GM12875 (cell line): ENCODE data around the gene TBC1D22B.
"Not testable (repeated sequence)": the region's sequence is repeated elsewhere in the genome, so short reads cannot be mapped to it uniquely, and the experiment has no call there.

Source experiments
- H3K4me3 ChIP-seq: one replicate; pipeline ENCODE4 v1.5.1; 2011; ENCODE audit warnings: low read depth, low read length, control low read depth
- TF ChIP-seq, protein P1 (sequence below): IDR thresholded peaks from 2 replicates; pipeline ENCODE4 v1.5.1; 2011; ENCODE audit warnings: low read depth, mild to moderate bottlenecking, control low read depth, inconsistent platforms, low read length, moderate library complexity, borderline replicate concordance; ENCODE audit not compliant: insufficient read depth

Gene TBC1D22B

DNA sequence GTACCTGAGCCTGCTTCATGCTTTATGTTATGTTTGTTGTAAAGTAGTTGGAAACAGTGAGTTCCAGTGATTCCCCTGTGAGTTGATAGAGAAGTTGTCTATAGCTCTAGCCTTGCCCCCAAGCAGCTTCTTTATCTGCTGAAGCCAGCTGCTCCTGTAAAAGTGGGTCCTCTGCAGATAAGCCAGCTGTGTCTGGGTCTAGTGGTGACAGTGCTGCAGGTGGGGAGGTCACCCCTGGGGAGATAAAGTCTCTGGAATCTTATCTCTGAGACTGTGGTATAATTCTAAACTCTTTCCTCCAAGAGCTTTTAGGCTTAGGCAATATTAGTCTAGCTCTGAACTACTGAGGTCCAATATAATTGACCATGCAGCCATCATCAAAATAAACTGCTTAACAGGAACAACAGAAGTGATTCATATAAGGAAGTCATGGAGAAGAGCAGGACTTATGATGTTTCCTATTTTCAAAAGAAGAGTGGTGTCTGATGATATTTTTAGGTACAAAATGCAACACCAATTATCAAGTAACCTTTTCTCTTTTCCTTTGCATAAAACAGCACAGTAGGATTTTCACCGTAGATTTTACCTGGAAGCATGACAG is 44.6 kb downstream of the TBC1D22B start:
- TF ChIP-seq, protein P1, sequence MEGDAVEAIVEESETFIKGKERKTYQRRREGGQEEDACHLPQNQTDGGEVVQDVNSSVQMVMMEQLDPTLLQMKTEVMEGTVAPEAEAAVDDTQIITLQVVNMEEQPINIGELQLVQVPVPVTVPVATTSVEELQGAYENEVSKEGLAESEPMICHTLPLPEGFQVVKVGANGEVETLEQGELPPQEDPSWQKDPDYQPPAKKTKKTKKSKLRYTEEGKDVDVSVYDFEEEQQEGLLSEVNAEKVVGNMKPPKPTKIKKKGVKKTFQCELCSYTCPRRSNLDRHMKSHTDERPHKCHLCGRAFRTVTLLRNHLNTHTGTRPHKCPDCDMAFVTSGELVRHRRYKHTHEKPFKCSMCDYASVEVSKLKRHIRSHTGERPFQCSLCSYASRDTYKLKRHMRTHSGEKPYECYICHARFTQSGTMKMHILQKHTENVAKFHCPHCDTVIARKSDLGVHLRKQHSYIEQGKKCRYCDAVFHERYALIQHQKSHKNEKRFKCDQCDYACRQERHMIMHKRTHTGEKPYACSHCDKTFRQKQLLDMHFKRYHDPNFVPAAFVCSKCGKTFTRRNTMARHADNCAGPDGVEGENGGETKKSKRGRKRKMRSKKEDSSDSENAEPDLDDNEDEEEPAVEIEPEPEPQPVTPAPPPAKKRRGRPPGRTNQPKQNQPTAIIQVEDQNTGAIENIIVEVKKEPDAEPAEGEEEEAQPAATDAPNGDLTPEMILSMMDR: no peak
- H3K4me3 ChIP-seq: no peak overlapping the region

- no peak overlapping the region for H3K4me3 ChIP-seq
- TF ChIP-seq, protein P1: no peak
Observed at GRCh38 chr6:37303091-37303660, 45.6 kb downstream of the TBC1D22B start.

GRCh38 chr6:37303891-37304503 is 46.4 kb downstream of the TBC1D22B start:
- H3K4me3 ChIP-seq: no peak overlapping the region
- TF ChIP-seq, protein P1: peak; percentile 52; the same call in 1 of the 2 replicates

- TF ChIP-seq, protein P1: no peak
- no peak overlapping the region for H3K4me3 ChIP-seq
Observed at GRCh38 chr6:37304766-37305165, 47.2 kb downstream of the TBC1D22B start.

- H3K4me3 ChIP-seq: no peak overlapping the region
- TF ChIP-seq, protein P1: no peak
Observed at GRCh38 chr6:37305841-37306425, 48.4 kb downstream of the TBC1D22B start.

DNA sequence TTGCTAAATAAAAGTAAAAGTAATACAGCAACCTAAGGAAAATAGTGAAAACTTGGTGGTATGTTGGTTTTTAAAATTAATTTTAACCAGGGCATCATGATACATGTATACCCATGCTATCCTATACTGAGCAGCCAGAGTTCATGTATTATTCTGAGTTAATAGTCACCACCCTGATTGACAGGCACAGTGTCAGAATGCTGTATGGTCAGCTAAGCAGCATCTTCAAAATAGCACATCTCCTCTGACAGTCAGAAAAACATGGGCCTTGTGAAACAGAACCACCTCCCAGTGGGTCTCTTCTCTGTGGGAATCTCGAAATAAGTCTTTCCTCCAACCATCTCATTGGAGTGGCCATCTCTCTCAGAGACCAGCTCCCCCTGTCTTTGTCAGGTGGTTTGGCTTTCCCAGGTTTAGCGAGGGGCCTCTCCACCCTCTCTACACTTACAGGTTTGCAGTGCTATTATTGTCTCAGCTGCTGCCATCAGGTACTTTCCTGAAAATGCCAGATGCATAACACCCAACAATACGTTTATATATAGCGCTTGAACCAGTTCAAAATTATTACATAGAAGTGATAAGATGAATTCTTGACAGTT is 49.2 kb downstream of the TBC1D22B start:
- no peak overlapping the region for H3K4me3 ChIP-seq
- TF ChIP-seq, protein P1: no peak

DNA sequence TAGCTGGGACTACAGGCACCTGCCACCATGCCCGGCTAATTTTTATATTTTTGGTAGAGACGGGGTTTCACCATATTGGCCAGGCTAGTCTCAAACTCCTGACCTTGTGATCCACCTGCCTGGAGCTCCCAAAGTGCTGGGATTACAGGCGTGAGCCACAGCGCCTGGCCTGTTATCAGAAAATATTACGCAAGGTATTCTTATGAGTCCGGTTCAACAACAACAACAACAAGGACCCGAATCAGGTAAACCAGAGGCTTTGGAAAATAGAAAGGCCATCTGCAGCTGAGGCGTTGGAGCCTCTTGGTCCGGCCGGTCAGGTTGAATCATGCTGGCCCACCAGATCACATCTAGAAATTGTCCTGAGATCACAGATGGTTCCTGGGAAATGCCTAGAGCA is 49.9 kb downstream of the TBC1D22B start:
- H3K4me3 ChIP-seq: not testable (repeated sequence)
